CD4-positive, alpha-beta T cell treated with Interleukin-10 for 1 hour (primary cell): Measurements from ENCODE around the gene GATA5.

Source experiments
- DNase-seq: peaks from one replicate; pipeline ENCODE4 v3.0.0-alpha.2; 2020

The GATA5 gene

GRCh38 chr20:62452475-62453095 lies 23.2 kb downstream of the GATA5 start:
- no peak for DNase-seq

GRCh38 chr20:62451970-62452369 lies 23.8 kb downstream of the GATA5 start:
- no peak for DNase-seq

GRCh38 chr20:62451156-62451767 lies 24.5 kb downstream of the GATA5 start:
- no peak for DNase-seq

GRCh38 chr20:62449951-62450691 lies 25.7 kb downstream of the GATA5 start:
- no peak for DNase-seq

- DNase-seq = no peak
These were observed 27.0 kb downstream of the GATA5 start for GRCh38 chr20:62448788-62449187.

- DNase-seq = no peak
These were observed 27.8 kb downstream of the GATA5 start for GRCh38 chr20:62448038-62448437.

- DNase-seq = no peak
These were observed 28.6 kb downstream of the GATA5 start for GRCh38 chr20:62446888-62447869.

GRCh38 chr20:62446481-62446880 lies 29.3 kb downstream of the GATA5 start:
- DNase-seq = no peak

GRCh38 chr20:62445553-62446340 lies 30.0 kb downstream of the GATA5 start:
- DNase-seq = no peak

- no peak for DNase-seq
These were observed 31.5 kb downstream of the GATA5 start for GRCh38 chr20:62444286-62444685.

- no peak for DNase-seq
These were observed 33.7 kb downstream of the GATA5 start for GRCh38 chr20:62441987-62442539.

- no peak for DNase-seq
These were observed 36.6 kb downstream of the GATA5 start for GRCh38 chr20:62439218-62439617.

GRCh38 chr20:62437927-62438326 lies 37.9 kb downstream of the GATA5 start:
- DNase-seq = no peak

GRCh38 chr20:62437496-62437895 lies 38.3 kb downstream of the GATA5 start:
- DNase-seq = no peak

- DNase-seq = no peak
These were observed 39.1 kb downstream of the GATA5 start for GRCh38 chr20:62436692-62437091.

- no peak for DNase-seq
These were observed 41.9 kb downstream of the GATA5 start for GRCh38 chr20:62433658-62434497.

GRCh38 chr20:62430866-62431447 lies 44.8 kb downstream of the GATA5 start:
- DNase-seq = no peak

GRCh38 chr20:62430311-62430853 lies 45.4 kb downstream of the GATA5 start:
- no peak for DNase-seq

- DNase-seq = no peak
These were observed 46.1 kb downstream of the GATA5 start for GRCh38 chr20:62429455-62430310.
